Posterior cingulate gyrus (tissue), 11 donors: ENCODE data around the gene NOL9.
"Not testable (repeated sequence)": the region's sequence is repeated elsewhere in the genome, so short reads cannot be mapped to it uniquely, and the experiment has no call there.

ENCODE experiments used
- DNase-seq, 10 donors: peaks; one replicate each; pipeline versions ENCODE4 v3.0.0 to v3.0.0-alpha.2; 2020 to 2021; ENCODE audit warnings: mixed read lengths in 3 of 10
- intact Hi-C: fragments of 100-400 bp; cut with DNase I; formaldehyde crosslinking; loops from one replicate; pipeline ENCODE4 v1.15.1; 2023

The NOL9 gene

DNA sequence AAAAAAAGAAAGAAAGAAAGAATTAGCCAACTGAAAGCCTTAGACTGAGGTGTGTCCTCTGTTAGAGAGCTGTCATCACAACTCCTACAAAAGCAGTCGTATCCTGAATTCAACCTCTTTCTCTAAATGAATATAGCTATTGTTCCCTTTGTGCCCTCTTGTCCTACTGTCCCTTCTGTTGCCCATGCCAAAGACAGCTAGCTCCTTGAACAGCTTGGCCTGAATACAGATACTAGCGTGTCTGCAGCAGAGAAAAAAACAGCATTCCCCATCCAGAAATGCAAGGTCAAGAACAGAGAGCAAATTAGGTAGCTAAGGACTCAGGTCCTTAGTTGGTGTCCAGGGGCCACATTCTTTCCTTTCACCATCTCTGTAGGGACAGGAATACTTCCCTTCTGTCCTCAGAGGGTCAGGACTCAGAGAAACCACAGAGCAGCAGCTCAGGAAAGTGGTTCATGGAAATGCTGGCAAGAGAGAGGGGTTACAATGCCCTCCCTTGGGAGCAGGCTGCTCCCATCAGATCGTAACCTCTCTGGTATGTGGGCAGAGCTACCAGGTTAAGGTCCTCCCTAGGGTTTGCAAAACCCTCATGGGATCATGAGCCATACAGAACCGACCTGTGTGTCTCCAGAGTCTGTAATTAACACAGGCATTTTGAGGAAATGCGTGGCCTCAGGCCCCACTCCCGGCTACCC, 23.7 kb upstream of the NOL9 start:
- intact Hi-C loops, result no loop called here

DNA sequence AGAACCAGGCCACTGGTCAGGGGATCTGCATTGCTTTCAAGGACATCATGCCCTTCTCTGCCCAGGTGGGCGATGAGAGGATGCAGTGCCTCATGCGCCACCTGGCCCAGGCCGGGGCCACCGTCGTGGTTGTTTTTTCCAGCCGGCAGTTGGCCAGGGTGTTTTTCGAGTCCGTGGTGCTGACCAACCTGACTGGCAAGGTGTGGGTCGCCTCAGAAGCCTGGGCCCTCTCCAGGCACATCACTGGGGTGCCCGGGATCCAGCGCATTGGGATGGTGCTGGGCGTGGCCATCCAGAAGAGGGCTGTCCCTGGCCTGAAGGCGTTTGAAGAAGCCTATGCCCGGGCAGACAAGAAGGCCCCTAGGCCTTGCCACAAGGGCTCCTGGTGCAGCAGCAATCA, 20.5 kb upstream of the NOL9 start:
- intact Hi-C loops, result no loop called here
- DNase-seq, result peak in 1 of 10 donors; percentile 69

More for the DNA sequence above, 23.7 kb upstream of the NOL9 start:
- no peak for DNase-seq

DNA sequence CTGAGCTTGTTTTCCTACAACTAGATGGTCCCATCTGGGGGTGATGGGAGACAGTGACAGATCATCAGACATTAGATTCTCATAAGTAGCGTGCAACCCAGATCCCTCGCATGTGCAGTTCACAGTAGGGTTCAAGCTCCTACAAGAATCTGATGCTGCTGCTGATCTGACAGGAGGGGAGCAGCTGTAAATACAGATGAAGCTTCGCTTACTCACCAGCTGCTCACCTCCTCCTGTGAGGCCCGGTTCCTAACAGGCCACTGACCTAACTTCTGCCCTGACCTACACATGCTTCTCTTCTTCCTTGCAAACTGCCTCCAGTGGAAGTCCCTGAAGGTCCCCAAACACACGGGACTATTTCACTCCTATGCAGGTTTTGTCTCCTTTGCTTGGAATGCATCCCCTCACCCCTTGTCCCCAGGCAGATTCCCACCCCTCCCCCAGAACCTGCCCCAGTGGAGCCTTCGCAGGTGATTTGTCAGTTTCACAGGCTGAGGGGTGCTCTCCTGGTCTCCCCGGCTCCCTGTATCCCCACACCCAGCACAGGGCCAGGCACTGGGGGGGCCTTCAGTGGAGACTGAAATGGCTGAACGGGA, 19.8 kb upstream of the NOL9 start:
- DNase-seq, result no peak
- intact Hi-C loops, result no loop called here

DNA sequence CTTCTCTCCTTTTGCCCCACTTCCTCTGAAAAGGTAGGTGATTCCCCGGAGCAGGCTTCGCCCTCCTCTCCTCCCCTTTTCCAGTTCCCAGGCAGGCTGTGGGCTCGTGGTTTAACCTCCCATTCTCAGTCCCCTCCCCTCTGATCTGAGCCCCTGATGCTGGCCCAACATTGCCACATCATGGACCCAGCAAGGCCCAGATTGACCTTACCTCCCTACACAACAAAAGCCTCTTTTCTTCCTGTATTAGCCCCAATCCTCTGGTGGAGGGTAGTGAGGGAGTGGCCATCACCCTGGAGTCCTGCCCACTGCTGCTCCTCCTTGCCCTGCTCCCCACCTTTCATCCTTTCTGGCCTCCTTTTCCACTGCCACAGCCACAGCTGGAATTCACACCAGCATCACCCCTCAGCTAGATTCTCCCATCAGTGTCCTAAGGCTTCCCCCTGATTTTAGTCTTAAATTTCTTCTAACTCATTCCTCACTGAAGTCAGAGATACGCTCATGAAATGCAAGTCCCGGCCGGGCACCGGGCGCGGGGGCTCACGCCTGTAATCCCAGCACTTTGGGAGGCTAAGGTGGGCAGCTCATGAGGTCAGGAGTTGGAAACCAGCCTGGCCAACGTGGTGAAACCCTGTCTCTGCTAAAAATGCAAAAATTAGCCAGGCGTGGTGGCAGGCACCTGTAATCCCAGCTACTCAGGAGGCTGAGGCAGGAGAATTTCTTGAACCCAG, 18.5 kb upstream of the NOL9 start:
- intact Hi-C loops, result no loop called here
- peak in 1 of 10 donors; percentile 49 for DNase-seq

DNA sequence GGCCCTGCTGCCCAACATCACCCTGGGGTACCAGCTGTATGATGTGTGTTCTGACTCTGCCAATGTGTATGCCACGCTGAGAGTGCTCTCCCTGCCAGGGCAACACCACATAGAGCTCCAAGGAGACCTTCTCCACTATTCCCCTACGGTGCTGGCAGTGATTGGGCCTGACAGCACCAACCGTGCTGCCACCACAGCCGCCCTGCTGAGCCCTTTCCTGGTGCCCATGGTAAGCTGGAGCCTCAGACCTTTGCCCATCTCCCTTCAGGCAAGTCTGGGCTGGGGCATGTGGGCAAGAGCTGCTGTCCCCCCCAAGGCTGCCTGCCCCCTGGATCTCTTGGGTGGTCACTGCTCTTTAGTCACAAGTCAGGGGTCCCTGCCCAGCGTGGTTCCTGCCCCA, 16.7 kb upstream of the NOL9 start:
- intact Hi-C loops, result no loop called here
- DNase-seq, result no peak

DNA sequence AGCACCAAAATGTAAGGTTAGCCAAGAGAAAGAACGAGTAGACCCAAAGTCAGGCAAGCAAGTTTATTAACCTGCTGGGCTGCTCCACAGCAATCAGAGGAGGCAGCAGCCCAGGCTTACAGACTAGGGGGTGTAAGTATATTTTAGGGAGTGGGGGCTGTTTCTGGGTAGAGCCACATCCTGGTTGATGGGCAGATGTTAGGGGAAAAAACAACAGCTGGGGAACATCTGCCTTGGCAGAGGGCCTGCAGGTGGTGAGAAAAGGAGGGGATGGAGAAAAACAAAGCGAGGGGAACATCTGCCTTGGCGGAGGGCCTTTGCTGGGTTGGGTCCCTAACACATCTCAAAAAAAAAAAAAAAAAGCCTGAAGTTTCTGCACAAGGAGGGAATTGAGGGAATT, 15.8 kb upstream of the NOL9 start:
- intact Hi-C loops, result no loop called here

DNA sequence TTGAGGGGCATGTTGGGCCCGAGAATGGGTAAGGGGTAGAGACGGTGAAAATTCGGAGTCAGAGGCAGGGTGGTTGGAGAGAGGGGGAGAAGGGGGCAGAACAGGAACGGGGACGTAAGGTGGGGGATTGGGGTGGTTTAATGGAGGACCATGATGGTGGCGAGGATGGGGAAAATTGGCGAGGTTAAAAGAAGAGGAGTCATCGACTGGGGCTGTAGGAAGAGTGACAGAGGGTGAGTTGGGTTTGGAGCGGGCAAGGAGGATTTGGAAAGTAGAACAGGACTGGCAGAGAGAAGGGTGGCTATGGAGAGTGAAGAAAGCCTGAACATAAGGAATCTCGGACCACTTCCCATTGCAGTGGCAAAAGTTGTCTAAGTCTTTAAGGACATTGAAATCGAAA, 14.7 kb upstream of the NOL9 start:
- intact Hi-C loops, result no loop called here
- DNase-seq, result no peak

More for the DNA sequence above, 15.8 kb upstream of the NOL9 start:
- no peak for DNase-seq

DNA sequence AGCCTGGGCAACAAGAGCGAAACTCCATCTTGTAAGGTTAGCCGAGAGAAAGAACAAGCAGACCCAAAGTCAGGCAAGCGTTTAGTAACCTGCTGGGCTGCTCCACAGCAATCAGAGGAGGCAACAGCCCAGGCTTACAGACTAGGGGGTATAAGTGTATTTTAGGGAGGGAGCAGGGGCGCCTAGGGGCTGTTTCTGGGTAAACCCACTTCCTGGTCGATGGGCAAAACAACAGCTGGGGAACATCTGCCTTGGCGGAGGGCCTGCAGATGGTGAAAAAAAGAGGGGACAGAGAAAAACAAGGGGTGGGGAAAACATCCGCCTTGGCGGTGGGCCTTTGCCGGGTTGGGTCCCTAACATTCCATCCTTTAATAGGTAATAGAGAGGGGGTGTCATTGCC, 6.0 kb upstream of the NOL9 start:
- peak in 1 of 10 donors; percentile 24 for DNase-seq
- intact Hi-C loops, result no loop called here

DNA sequence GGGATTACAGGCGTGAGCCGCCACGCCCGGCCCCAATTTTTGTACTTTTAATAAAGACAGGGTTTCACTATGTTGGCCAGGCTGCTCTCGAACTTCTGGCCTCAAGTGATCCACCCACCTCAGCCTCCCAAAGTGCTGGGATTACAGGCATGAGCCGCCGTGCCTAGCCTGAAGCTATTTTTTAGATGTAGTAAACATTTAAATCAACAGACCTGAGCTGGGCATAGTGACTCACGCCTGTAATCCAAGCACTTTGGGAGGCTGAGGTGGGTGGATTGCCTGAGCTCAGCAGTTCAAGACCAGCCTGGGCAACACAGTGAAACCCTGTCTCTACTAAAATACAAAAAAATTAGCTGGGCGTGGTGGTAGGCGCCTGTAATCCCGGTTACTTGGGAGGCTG, 4.8 kb upstream of the NOL9 start:
- peak in 1 of 10 donors; percentile 24 for DNase-seq
- intact Hi-C loops, result not testable (repeated sequence)

DNA sequence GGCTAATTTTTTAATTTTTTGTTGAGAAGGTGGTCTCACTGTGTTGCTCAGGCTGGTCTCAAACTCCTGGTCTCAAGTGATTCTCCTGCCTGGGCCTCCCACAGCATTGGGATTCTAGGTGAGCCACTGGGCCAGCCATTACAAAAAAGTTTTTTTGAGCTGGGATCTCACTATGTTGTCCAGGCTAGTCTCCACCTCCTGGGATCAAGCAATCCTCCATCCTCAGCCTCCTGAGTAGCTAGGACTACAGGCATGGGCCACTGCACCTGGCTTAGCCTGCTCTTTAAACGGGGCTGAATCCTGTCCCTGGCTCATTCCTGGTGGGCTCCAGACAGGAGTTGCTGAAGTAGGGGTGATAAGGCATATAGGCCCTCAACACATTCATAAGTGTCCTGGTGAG, 3.3 kb upstream of the NOL9 start:
- intact Hi-C loops, result no loop called here
- DNase-seq, result peak in 1 of 10 donors; percentile 4

DNA sequence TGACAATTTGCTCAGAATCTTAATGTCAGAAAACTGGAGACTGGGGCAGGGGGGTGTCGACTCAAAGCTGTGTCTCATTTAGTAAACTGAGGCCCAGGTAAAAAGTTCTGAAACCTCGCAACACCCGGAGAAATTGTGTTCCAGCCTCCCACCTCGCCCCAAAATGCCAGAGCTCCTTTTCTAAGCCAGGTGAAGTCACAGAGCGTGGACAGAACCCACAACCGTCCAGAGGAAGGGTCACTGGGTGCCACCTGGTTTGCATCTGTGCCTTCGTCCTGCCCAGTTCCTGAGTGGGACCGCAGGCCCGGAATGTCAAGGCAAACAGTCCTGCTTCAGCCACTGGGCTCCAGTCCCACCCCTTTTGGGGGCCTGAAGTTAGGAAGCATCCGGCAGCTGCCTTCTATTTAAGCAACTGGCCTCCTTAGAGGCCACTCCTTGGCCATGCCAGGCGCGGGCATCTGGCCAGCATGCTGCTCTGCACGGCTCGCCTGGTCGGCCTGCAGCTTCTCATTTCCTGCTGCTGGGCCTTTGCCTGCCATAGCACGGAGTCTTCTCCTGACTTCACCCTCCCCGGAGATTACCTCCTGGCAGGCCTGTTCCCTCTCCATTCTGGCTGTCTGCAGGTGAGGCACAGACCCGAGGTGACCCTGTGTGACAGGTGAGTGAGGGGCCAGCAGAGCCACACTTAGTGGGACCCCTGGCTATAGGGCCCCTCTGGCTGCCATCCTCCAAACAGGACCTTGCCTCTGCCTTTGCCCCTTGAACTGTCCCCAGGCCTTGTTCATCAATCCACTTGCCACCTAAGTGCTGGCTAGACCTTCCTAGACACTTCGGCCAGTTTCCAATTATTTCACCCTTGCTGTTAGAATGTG, 830 bp upstream of the NOL9 start, which contains the start of gene TAS1R1:
Gene TAS1R1, plus strand, starts transcription at position 401 of the 872 bp plus-strand sequence. Its CDS starts 67 bp downstream, at position 468.
- intact Hi-C loops, result loop anchor here (1.0 to 5.0 kb wide), 2 partner anchors 42 to 146 kb away; partner anchors contain the start of gene DNAJC11
- peak in 9 of 10 donors; percentile 17 to 87 (median 29) for DNase-seq

DNA sequence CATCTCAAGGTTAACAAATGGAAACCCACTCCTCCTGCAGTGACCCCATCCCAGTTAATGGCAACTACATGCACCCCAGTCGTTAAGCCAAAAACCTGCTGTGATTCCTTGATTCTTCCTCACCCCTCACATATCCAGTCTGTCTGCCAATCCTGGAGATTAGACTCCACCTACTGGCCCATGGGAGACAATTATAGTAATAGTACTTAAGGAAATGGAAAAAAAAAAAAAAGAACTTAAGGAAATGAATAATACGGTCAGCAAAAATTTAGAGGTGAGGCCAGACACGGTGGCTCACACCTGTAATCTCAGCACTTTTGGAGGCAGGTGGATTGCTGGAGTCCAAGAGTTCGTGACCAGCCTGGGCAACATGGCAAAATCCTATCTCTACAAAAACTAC, 7.0 kb downstream of the NOL9 start:
- intact Hi-C loops, result no loop called here
- DNase-seq, result no peak

DNA sequence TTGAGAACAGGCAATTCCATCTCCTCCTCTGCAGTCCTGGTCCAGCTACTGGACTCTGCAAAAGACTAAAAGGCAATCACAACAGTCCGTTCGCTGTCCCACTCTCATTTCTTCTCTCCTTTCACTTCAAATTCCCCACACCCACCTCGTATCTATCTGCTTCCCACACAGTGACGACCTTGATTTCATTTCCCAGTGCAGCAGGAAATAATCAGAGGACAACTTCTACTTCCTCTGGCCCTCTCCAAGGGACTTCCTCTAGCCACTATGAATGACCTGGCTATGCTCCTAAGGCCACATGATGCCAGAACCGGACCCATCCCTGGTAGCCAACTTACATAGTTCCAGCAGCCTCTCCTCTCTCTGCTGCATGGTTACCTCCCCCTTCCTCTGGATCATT, 8.0 kb downstream of the NOL9 start:
- DNase-seq, result peak in 1 of 10 donors; percentile 5
- intact Hi-C loops, result no loop called here

DNA sequence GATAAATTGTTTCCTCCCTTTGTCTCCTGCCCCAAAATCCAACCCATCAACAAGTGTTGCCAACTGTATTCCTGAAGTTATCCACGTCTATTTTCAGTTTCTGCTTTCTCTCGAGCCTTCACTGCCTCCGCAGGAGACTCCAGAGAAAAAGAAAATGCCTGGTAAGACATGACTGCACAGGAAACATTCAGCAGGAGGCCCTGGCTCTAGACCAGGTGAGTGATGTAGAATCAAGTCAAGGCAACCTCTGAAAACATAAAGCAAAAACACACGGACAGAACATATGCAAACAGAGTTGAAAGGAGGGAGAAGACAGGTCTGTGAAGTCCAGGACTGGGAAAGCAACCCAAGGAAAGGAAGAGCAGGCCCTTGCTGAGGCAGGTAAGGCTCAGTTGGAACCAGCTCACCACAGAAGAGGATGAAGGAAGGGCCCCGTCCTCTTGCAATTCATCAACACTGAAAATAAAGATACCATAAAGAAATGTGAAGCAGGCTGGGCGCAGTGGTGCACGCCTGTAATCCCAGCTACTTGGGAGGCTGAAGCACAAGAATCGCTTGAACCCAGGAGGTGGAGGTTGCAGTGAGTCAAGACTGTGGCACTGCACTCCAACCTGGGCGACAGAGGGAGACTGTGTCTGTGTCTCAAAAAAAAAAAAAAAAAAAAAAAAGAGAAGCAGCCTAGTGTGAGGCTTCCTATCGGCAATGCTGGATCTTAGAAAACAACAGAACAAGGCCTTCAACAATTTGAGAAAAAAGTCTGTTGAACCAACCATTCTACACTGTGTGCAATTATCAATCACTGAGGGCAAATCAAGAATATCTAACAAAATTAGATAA, 8.8 kb downstream of the NOL9 start:
- DNase-seq, result peak in 1 of 10 donors; percentile 7
- intact Hi-C loops, result no loop called here

DNA sequence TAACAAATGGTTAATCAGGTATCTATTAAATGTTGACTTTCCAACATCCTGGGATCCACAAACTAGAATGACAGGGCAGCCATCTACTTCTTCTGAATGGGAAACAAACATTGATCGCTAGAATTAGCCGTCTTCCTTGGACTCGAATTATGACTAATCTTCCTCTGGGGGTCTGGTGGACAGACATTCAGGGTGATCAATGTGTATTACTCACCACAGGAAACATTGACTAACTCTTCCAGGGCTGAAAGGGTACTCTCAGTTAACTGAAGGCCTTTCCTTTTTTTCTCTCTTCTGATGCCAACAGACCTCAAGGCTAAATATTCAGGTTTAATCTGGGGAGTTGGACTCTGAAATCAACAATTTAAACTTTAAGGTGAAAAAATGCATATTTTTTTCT, 9.5 kb downstream of the NOL9 start:
- no peak for DNase-seq
- intact Hi-C loops, result no loop called here

DNA sequence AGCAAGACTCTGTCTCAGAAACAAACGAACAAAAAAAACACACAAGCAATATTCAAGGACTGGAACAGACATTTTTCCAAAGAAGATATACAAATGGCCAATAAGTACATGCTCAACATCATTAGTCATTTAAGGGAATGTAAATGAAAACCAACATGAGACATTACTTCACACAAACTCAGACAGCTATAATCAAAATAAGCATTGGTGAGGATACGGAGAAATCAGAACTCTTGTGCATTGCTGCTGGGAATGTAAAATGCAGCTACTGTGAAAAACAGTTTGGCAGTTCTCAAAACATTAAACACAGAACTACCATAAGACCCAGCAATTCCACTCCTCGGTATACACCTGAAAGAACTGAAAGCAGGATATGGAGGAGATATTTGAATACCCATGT, 15.4 kb downstream of the NOL9 start:
- intact Hi-C loops, result no loop called here
- no peak for DNase-seq

DNA sequence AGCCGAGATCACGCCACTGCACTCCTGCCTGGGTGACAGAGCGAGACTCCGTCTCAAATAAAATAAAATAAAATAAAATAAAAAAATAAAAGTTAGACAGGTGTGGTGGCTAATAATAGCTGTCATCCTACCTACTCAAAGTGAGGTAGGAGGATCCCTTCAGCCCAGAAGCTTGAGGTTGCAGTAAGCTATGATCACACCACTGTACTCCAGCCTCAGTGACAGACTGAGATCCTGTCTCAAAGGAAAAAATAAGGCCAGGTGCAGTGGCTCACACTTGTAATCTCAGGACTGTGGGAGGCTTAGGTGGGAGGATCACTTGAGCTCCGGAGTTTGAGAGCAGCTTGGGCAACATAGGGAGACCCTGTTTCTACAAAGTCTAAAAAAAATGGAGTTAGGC, 18.0 kb downstream of the NOL9 start:
- intact Hi-C loops, result no loop called here
- DNase-seq, result no peak

DNA sequence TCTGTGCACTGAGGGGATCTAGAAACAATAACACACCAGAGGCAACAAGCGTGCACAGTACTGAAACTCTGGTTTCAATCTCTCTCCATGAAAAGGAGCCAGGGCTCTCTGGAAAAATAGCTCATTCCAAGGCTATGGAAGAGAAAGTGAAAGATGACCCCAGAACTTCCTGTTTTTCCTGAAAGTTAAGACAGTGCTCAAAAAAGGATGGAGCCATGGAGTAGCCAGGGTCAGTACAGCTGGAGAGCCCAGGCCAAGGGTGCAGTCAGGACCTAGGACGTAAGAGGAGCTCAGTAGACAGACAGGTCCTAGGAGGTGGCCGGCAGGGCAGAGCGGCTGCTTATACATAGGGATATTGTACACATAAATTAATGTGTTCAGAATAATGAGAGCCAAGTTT, 19.1 kb downstream of the NOL9 start:
- peak in 1 of 10 donors; percentile 24 for DNase-seq
- intact Hi-C loops, result no loop called here

DNA sequence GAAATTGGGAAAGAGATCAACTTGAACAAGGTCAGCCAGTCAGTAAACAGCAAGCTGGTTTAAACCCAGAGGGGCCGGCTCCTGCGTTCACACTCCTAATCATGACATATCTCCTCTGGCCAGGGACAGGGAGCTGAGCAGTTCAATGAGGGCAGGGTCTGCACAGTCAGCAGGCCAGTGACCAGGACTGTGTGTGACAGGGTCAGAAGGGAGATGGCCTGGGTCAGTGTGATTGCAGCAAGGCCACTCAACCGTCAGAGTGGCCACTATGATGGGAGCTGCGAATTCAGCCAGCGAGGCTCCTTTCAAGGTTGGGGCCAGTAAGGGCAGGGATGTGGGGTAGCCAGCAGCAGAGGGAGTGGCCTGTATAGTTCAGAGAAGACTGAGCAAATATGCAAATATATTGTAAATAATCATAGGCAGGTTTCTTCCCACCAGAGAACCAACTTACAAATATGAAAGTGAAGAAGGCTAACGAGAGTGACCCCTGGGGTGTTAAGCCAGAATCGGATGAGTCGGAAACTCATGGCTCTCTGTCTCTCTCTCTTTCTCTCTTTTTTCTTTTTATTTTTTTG, 20.0 kb downstream of the NOL9 start:
- DNase-seq, result peak in 2 of 10 donors; percentile 15 to 41
- intact Hi-C loops, result no loop called here
